Measurements from ENCODE around the gene B4GALT5. TPM values are rescaled to one million over a fixed set of nuclear protein-coding genes. Genes with fewer than 3 reads are reported as not detected.
A peak's percentile ranks its signal among the peaks of the same experiment; 100 is the strongest.
"Not testable (repeated sequence)": the region's sequence is repeated elsewhere in the genome, so short reads cannot be mapped to it uniquely, and the experiment has no call there.

The B4GALT5 gene
- polyA plus RNA-seq (2013, experiment 1 of 2), result 31.5 TPM
- 32.4 TPM for polyA plus RNA-seq (2013, experiment 2 of 2)

DNA sequence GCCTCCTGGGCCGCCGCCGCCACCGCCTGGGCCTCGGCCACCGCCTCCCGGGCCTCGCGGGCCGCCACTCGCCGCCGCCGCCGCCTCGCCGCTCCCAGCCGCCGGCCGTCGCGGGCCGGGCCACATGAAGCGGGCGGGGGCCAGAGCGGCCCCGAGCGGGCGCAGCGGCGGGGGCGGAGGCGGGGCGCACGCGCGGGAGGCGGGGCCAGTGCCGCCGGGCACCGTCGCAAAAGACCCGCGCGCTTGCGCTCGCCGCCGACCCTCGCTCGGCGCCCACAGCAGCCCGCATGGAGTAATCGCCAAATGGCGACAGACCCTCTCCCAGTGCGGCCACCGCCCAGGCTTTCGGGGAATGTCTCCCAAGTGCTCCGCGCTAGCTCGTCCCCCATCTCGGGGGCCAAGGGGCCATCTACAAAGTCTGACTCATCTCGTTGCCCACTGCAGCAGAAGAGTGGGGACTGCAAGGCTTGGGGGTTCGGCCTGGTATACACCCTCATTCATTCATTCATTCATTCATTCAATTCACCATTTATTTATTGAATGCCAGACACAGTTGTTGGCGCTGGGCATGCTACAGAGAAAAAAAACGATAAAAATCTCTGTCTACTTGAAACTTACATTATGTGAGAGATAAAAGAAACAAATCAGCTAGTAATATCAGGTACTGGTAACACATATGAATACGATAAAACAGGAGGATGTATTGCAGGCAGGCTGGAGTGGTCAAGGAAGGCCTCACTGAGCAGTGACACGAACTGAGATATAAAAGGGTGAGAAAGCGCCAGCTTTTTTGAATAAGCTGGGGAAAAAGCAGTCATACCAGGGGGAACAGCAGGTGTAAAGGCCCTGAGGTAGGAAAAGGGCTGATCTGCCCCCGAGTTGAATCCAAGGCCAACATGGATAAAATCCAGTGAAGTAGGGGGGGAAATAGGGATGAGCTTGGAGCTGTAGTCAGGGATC, at the start of gene B4GALT5:
Gene B4GALT5 (minus strand): TSS at position 126 of the 960 bp plus-strand sequence. CDS start 188 bp downstream, outside the sequence.
- Histone ChIP-seq H2BK5ac (ENCODE audit: low read depth, low read length, poor library complexity, severe bottlenecking) (peak within 1 kb of the TSS; percentile 35), H3K4me3 (ENCODE audit: insufficient read depth in 1 of 2, low read depth in 1 of 2, low read length in 2 of 2) (peak within 1 kb of the TSS; percentile 88 to 93), H3K4ac (ENCODE audit: low read depth in 1 of 2, low read length in 2 of 2) (peak within 1 kb of the TSS in 1 of 2 experiments; percentile 92), H3K4me1 (ENCODE audit: control insufficient read depth, insufficient read depth, low read depth, low read length) (peaks cover 6% of the 10 kb centered on the region), H4K8ac (ENCODE audit: low read length) (peak within 1 kb of the TSS; percentile 64), H3K36me3 (ENCODE audit: control insufficient read depth in 1 of 2, insufficient read depth in 2 of 2, low read depth in 1 of 2, low read length in 2 of 2) (no peaks in the 10 kb centered on the region), H3K14ac (ENCODE audit: low read length in 2 of 2) (peak within 1 kb of the TSS; percentile 2 to 96), H3K79me1 (replicated peaks; ENCODE audit: low read length, poor library complexity, severe bottlenecking) (peaks cover 2% of the 10 kb centered on the region), H3K9me3 (ENCODE audit: control insufficient read depth, low read length) (no peaks in the 10 kb centered on the region), H2BK12ac (ENCODE audit: low read length in 2 of 2) (peak within 1 kb of the TSS in 1 of 2 experiments; percentile 78), H3K27ac (ENCODE audit: low read length, poor library complexity, severe bottlenecking) (peak within 1 kb of the TSS; percentile 36), H3K27me3 (ENCODE audit: control insufficient read depth in 1 of 2, insufficient read depth in 1 of 2, low read length in 2 of 2) (no peaks in the 10 kb centered on the region), H2BK120ac (ENCODE audit: low read depth, low read length) (peak within 1 kb of the TSS; percentile 85), H2AK5ac (ENCODE audit: low read length, severe bottlenecking) (peak within 1 kb of the TSS; percentile 47), H3K9ac (ENCODE audit: low read length) (peak within 1 kb of the TSS; percentile 91), H2AFZ (ENCODE audit: low read depth, low read length) (peak within 1 kb of the TSS; percentile 92), H4K91ac (ENCODE audit: low read length) (peak within 1 kb of the TSS; percentile 82), H3K4me2 (ENCODE audit: low read length, poor library complexity, severe bottlenecking) (peak within 1 kb of the TSS; percentile 71), H3K23ac (ENCODE audit: low read length in 2 of 2) (peak within 1 kb of the TSS; percentile 64 to 89), H2BK15ac (ENCODE audit: low read depth, poor library complexity, severe bottlenecking) (peak within 1 kb of the TSS; percentile 86), H3K18ac (ENCODE audit: low read depth in 1 of 2, low read length in 2 of 2) (peak within 1 kb of the TSS; percentile 94 to 97)
- peak; percentile 68 for DNase-seq
- WGBS, result 9% methylated on average over 45 of the region's 70 CpGs

DNA sequence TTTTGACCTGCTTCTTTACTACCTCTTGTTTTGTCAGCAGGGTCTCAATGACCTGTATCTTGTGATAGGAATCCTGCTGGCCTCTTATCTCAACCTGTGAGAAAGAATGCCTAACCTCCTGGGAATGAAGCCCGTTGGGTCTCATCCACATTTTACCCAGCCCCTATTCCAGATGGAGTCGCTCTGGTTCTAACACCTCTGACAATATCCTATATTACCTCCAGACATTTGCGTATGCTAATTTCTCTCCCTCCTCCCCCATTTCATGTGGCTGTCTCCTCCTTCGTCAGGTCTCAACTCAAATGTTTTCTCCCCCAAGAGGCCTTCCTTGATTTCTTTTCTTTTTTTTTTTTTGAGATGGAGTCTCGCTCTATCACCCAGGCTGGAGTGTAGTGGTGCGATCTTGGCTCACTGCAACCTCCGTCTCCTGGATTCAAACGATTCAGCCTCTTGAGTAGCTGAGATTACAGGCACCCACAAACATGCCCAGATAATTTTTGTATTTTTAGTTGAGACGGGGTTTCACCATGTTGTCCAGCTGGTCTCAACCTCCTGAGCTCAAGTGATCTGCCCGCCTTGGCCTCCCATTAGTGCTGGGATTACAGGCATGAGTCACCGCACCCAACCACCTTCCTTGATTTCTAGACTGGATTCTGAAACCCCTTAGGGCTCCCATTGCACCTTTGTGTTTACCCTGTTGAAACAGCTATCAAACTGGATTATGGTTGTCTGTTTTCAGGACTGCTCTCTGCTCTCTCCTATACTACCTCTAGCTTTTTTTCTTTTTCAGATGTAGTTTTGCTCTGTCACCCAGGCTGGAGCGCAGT, 49.5 kb upstream of the B4GALT5 start:
- no peak overlapping the region for H2BK5ac ChIP-seq (ENCODE audit: low read depth, low read length, poor library complexity, severe bottlenecking)
- no peaks in the 10 kb centered on the region for H3K79me1 ChIP-seq (replicated peaks; ENCODE audit: low read length, poor library complexity, severe bottlenecking)
- no peak overlapping the region for H3K14ac ChIP-seq (ENCODE audit: low read length in 2 of 2)
- H3K9me3 ChIP-seq (ENCODE audit: control insufficient read depth, low read length), result no peaks in the 10 kb centered on the region
- H4K91ac ChIP-seq (ENCODE audit: low read length), result no peak overlapping the region
- no peak overlapping the region for H3K23ac ChIP-seq (ENCODE audit: low read length in 2 of 2)
- H3K4me2 ChIP-seq (ENCODE audit: low read length, poor library complexity, severe bottlenecking), result no peak overlapping the region
- DNase-seq, result peak; percentile 22
- no peaks in the 10 kb centered on the region for H3K27me3 ChIP-seq (ENCODE audit: control insufficient read depth in 1 of 2, insufficient read depth in 1 of 2, low read length in 2 of 2)
- no peak overlapping the region for H2BK12ac ChIP-seq (ENCODE audit: low read length in 2 of 2)
- WGBS, result 69% methylated on average over 10 of the region's 12 CpGs
- no peaks in the 10 kb centered on the region for H3K4me1 ChIP-seq (ENCODE audit: control insufficient read depth, insufficient read depth, low read depth, low read length)
- no peaks in the 10 kb centered on the region for H3K36me3 ChIP-seq (ENCODE audit: control insufficient read depth in 1 of 2, insufficient read depth in 2 of 2, low read depth in 1 of 2, low read length in 2 of 2)
- H2AK5ac ChIP-seq (ENCODE audit: low read length, severe bottlenecking), result no peak overlapping the region
- H3K4me3 ChIP-seq (ENCODE audit: insufficient read depth in 1 of 2, low read depth in 1 of 2, low read length in 2 of 2), result no peak overlapping the region
- H2BK15ac ChIP-seq (ENCODE audit: low read depth, poor library complexity, severe bottlenecking), result no peak overlapping the region
- no peak overlapping the region for H3K18ac ChIP-seq (ENCODE audit: low read depth in 1 of 2, low read length in 2 of 2)
- no peak overlapping the region for H2BK120ac ChIP-seq (ENCODE audit: low read depth, low read length)
- H3K4ac ChIP-seq (ENCODE audit: low read depth in 1 of 2, low read length in 2 of 2), result no peak overlapping the region
- no peak overlapping the region for H3K9ac ChIP-seq (ENCODE audit: low read length)
- H2AFZ ChIP-seq (ENCODE audit: low read depth, low read length), result no peak overlapping the region
- no peak overlapping the region for H4K8ac ChIP-seq (ENCODE audit: low read length)
- H3K27ac ChIP-seq (ENCODE audit: low read length, poor library complexity, severe bottlenecking), result no peak overlapping the region

GRCh38 chr20:49761888-49762287, 48.2 kb upstream of the B4GALT5 start:
- H3K14ac ChIP-seq (ENCODE audit: low read length in 2 of 2); H2AFZ ChIP-seq (ENCODE audit: low read depth, low read length); H2BK12ac ChIP-seq (ENCODE audit: low read length in 2 of 2); H3K4me1 ChIP-seq (ENCODE audit: control insufficient read depth, insufficient read depth, low read depth, low read length); H3K4me3 ChIP-seq (ENCODE audit: insufficient read depth in 1 of 2, low read depth in 1 of 2, low read length in 2 of 2); H3K27me3 ChIP-seq (ENCODE audit: control insufficient read depth in 1 of 2, insufficient read depth in 1 of 2, low read length in 2 of 2); H3K23ac ChIP-seq (ENCODE audit: low read length in 2 of 2); H2BK5ac ChIP-seq (ENCODE audit: low read depth, low read length, poor library complexity, severe bottlenecking); H3K4me2 ChIP-seq (ENCODE audit: low read length, poor library complexity, severe bottlenecking); DNase-seq; H3K79me1 ChIP-seq (replicated peaks; ENCODE audit: low read length, poor library complexity, severe bottlenecking); H4K91ac ChIP-seq (ENCODE audit: low read length); H2BK15ac ChIP-seq (ENCODE audit: low read depth, poor library complexity, severe bottlenecking); H2BK120ac ChIP-seq (ENCODE audit: low read depth, low read length); H3K4ac ChIP-seq (ENCODE audit: low read depth in 1 of 2, low read length in 2 of 2); H3K9ac ChIP-seq (ENCODE audit: low read length); H3K36me3 ChIP-seq (ENCODE audit: control insufficient read depth in 1 of 2, insufficient read depth in 2 of 2, low read depth in 1 of 2, low read length in 2 of 2); H2AK5ac ChIP-seq (ENCODE audit: low read length, severe bottlenecking); H4K8ac ChIP-seq (ENCODE audit: low read length); H3K9me3 ChIP-seq (ENCODE audit: control insufficient read depth, low read length); H3K27ac ChIP-seq (ENCODE audit: low read length, poor library complexity, severe bottlenecking); H3K18ac ChIP-seq (ENCODE audit: low read depth in 1 of 2, low read length in 2 of 2): not testable (repeated sequence)
- 68% methylated on average over 7 of the region's 7 CpGs for WGBS

Data from mesenchymal stem cell (in vitro differentiated cells and primary cell).